ENCODE data around the gene OXT. TPM values are rescaled to one million over a fixed set of nuclear protein-coding genes. Genes with fewer than 3 reads are reported as not detected.
"Not testable (repeated sequence)": the region's sequence is repeated elsewhere in the genome, so short reads cannot be mapped to it uniquely, and the experiment has no call there.

Gene OXT
- total RNA-seq, 2 experiments from 2014 or later = not detected

- H3K27ac ChIP-seq (ENCODE audit: low read depth, low read length, poor library complexity, severe bottlenecking) = no peak overlapping the region
- H3K4me1 ChIP-seq (ENCODE audit: insufficient read depth, low read length, poor library complexity, severe bottlenecking) = peaks cover 3% of the 10 kb centered on the region
- peaks cover 12% of the 10 kb centered on the region for H3K79me2 ChIP-seq (ENCODE audit: insufficient read depth, low read depth, low read length)
- BruUV-seq (replicated peaks) = no TSS peak
- H3K36me3 ChIP-seq (ENCODE audit: insufficient read depth, low read length) = peaks cover 35% of the 10 kb centered on the region
- intact Hi-C loops (cut with micrococcal nuclease; ENCODE audit: unreplicated experiment) = loop anchor here (5.0 kb wide), 1 partner anchor 51 kb away; no protein-coding TSS in a partner anchor
- no peaks in the 10 kb centered on the region for H4K20me1 ChIP-seq (ENCODE audit: insufficient read depth, low read length)
- ChIA-PET POLR2A (interaction anchor here (0.6 kb wide), 2 partner anchors 152 to 265 kb away, joined by 3 to 4 read pairs; no protein-coding TSS in a partner anchor), CTCF (ENCODE audit: unreplicated experiment) (no interaction called here)
- DNase-seq (ENCODE audit: low spot score) = no peak
- no peak overlapping the region for H3K4me3 ChIP-seq (ENCODE audit: low read depth, low read length, poor library complexity, severe bottlenecking)
- no peak overlapping the region for H3K4me2 ChIP-seq (ENCODE audit: low read length)
- no peaks in the 10 kb centered on the region for H3K9me3 ChIP-seq (ENCODE audit: low read length)
- H2AFZ ChIP-seq (ENCODE audit: low read length) = no peak overlapping the region
- TF ChIP-seq CTCF (conservative IDR thresholded peaks at IDR 0.05; ENCODE audit: low read length) (no peak), EZH2phosphoT487 (IDR thresholded peaks at IDR 0.05; ENCODE audit: borderline replicate concordance, low read depth, low read length) (no peak)
- no peaks in the 10 kb centered on the region for H3K9me2 ChIP-seq (ENCODE audit: insufficient read depth, low read length)
Measured at GRCh38 chr20:3051385-3052019, 19.9 kb upstream of the OXT start.

GRCh38 chr20:3059489-3059888, 11.9 kb upstream of the OXT start:
- no peak overlapping the region for H2AFZ ChIP-seq (ENCODE audit: low read length)
- no peaks in the 10 kb centered on the region for H3K36me3 ChIP-seq (ENCODE audit: insufficient read depth, low read length)
- H3K4me3 ChIP-seq (ENCODE audit: low read depth, low read length, poor library complexity, severe bottlenecking) = no peak overlapping the region
- H3K79me2 ChIP-seq (ENCODE audit: insufficient read depth, low read depth, low read length) = no peaks in the 10 kb centered on the region
- no peak for TF ChIP-seq CTCF (conservative IDR thresholded peaks at IDR 0.05; ENCODE audit: low read length)
- intact Hi-C loops (cut with micrococcal nuclease; ENCODE audit: unreplicated experiment) = no loop called here
- ChIA-PET CTCF (ENCODE audit: unreplicated experiment) (no interaction called here), POLR2A (no interaction called here)
- BruUV-seq (replicated peaks) = no TSS peak
- H3K9me2 ChIP-seq (ENCODE audit: insufficient read depth, low read length) = no peaks in the 10 kb centered on the region
- H3K27ac ChIP-seq (ENCODE audit: low read depth, low read length, poor library complexity, severe bottlenecking) = no peak overlapping the region
- H3K4me2 ChIP-seq (ENCODE audit: low read length) = no peak overlapping the region
- DNase-seq (ENCODE audit: low spot score) = no peak
- no peaks in the 10 kb centered on the region for H3K4me1 ChIP-seq (ENCODE audit: insufficient read depth, low read length, poor library complexity, severe bottlenecking)
- H3K9me3 ChIP-seq (ENCODE audit: low read length) = no peaks in the 10 kb centered on the region
- H4K20me1 ChIP-seq (ENCODE audit: insufficient read depth, low read length) = no peaks in the 10 kb centered on the region

- H3K4me3 ChIP-seq (ENCODE audit: low read depth, low read length, poor library complexity, severe bottlenecking); DNase-seq (ENCODE audit: low spot score); H3K79me2 ChIP-seq (ENCODE audit: insufficient read depth, low read depth, low read length); H3K36me3 ChIP-seq (ENCODE audit: insufficient read depth, low read length); H2AFZ ChIP-seq (ENCODE audit: low read length); CTCF ChIA-PET (ENCODE audit: unreplicated experiment); H3K4me2 ChIP-seq (ENCODE audit: low read length); H3K9me3 ChIP-seq (ENCODE audit: low read length); H3K4me1 ChIP-seq (ENCODE audit: insufficient read depth, low read length, poor library complexity, severe bottlenecking); intact Hi-C loops (cut with micrococcal nuclease; ENCODE audit: unreplicated experiment); H3K9me2 ChIP-seq (ENCODE audit: insufficient read depth, low read length); POLR2A ChIA-PET; H4K20me1 ChIP-seq (ENCODE audit: insufficient read depth, low read length); BruUV-seq (replicated peaks); H3K27ac ChIP-seq (ENCODE audit: low read depth, low read length, poor library complexity, severe bottlenecking): not testable (repeated sequence)
Measured at GRCh38 chr20:3064119-3064518, 7.3 kb upstream of the OXT start.
